ENCODE measurements around the gene CMIP. TPM values are rescaled to one million over a fixed set of nuclear protein-coding genes. Genes with fewer than 3 reads are reported as not detected.

CMIP gene
- total and polyA plus RNA-seq, 10 of the 15 experiments (the other 5 are each of a cell fraction or from before 2014, with no cell fraction given): 1.2 to 43.2 (median 4.4) TPM

- TF ChIP-seq KLF5 (IDR thresholded peaks at IDR 0.05; ENCODE audit: partially characterized antibody): no peak
- no peak for TF ChIP-seq NFYA (IDR thresholded peaks at IDR 0.05; ENCODE audit: borderline replicate concordance, low read depth, low read length)
Measured at GRCh38 chr16:81405702-81406113, 38.9 kb upstream of the CMIP start (continued).

DNA sequence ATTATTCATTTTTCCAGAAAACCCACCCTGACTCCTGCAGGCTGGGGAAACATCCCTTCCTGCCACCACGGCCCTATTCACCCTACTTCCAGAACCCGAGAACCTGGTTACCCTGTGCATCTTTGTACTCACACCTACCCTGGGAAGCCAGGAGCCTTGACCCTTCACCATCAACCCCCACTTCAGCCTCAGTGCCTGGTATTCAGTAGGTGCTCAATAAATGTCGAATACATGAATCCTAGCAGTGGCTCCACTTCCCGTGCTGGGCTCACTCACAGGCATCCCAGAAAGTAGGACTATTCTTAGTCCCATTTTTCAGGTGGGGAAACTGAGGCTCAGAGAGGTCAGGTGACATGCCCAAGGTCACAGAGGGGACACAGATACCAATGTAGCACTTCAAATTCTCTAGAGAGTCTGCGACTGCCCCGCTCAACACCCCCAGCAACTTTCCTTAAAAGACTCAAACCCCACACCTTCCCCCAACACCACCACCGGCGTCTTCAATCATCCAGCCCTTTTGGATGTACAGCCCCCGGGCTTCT lies 36.1 kb upstream of the CMIP start:
- BruUV-seq (replicated peaks): no TSS peak
- H3K79me2 ChIP-seq (ENCODE audit: control insufficient read depth, insufficient read depth, low read length): no peaks in the 10 kb centered on the region
- ChIA-PET CTCF (no interaction called here), SMC1A (ENCODE audit: uncharacterized antibody, unreplicated experiment) (no interaction called here), RAD21 (ENCODE audit: unreplicated experiment) (interaction anchor here (0.8 kb wide), 1 partner anchor 8 kb away, joined by 3 read pairs; no protein-coding TSS in a partner anchor), POLR2A (no interaction called here)
- 57% methylated on average over 9 of the region's 9 CpGs for WGBS (ENCODE audit: insufficient coverage, insufficient replicate concordance, low lambda C conversion rate, missing lambda C conversion rate)
- no peak overlapping the region for H2AFZ ChIP-seq (ENCODE audit: control insufficient read depth, low read depth, low read length)
- in situ Hi-C loops (cut with MboI) (loop anchor here (10.0 kb wide), 1 partner anchor 316 kb away; no protein-coding TSS in a partner anchor), intact Hi-C loops (cut with micrococcal nuclease; ENCODE audit: unreplicated experiment) (no loop called here)
- H3K4me1 ChIP-seq (ENCODE audit: control insufficient read depth, insufficient read depth, low read length): no peaks in the 10 kb centered on the region
- FAIRE-seq (no peak), ATAC-seq (no peak), DNase-seq (ENCODE audit: low read depth, low spot score) (no peak)
- H3K4me3 ChIP-seq: no peak overlapping the region
- H3K27ac ChIP-seq (ENCODE audit: control insufficient read depth, insufficient read depth): no peak overlapping the region
- no peaks in the 10 kb centered on the region for H3K9me3 ChIP-seq (replicated peaks; ENCODE audit: control insufficient read depth, insufficient read depth, low read length)
- H4K20me1 ChIP-seq (ENCODE audit: control insufficient read depth, insufficient read depth): no peaks in the 10 kb centered on the region
- no peaks in the 10 kb centered on the region for H3K36me3 ChIP-seq (ENCODE audit: control insufficient read depth in 2 of 2, insufficient read depth in 2 of 2, low read length in 1 of 2)
- H3K9ac ChIP-seq (ENCODE audit: control insufficient read depth, insufficient read depth, low read length): no peak overlapping the region
- no peaks in the 10 kb centered on the region; a peak in 2 of 4 replicates for H3K27me3 ChIP-seq (replicated peaks in 1 of 2; ENCODE audit: control insufficient read depth in 2 of 2, insufficient read depth in 2 of 2, low read length in 1 of 2)
- H3K4me2 ChIP-seq (ENCODE audit: control insufficient read depth, insufficient read depth): no peak overlapping the region
- TF ChIP-seq YBX1 (IDR thresholded peaks at IDR 0.05) (no peak), RFX5 (IDR thresholded peaks at IDR 0.05; ENCODE audit: low read depth, low read length) (no peak), RCOR1 (conservative IDR thresholded peaks at IDR 0.05; ENCODE audit: low read depth, low read length) (no peak), TBL1XR1 (IDR thresholded peaks at IDR 0.05; ENCODE audit: low read depth, low read length) (no peak), CTCF (IDR thresholded peaks at IDR 0.05 in 2 of 3, conservative IDR thresholded peaks at IDR 0.05 in 1 of 3; ENCODE audit: control insufficient read depth in 2 of 3, extremely low read depth in 1 of 3, insufficient read depth in 1 of 3, low read depth in 3 of 3, low read length in 3 of 3) (no peak), CEBPB (IDR thresholded peaks at IDR 0.05; ENCODE audit: borderline replicate concordance in 1 of 2, low read depth in 2 of 2, low read length in 2 of 2) (no peak), NR2F1 (conservative IDR thresholded peaks at IDR 0.05) (no peak), KAT2A (conservative IDR thresholded peaks at IDR 0.05; ENCODE audit: control insufficient read depth, low read depth, low read length) (no peak), ATF7 (IDR thresholded peaks at IDR 0.05; ENCODE audit: low read depth) (no peak), MXI1 (IDR thresholded peaks at IDR 0.05; ENCODE audit: low read depth, low read length) (no peak), HDAC2 (IDR thresholded peaks at IDR 0.05) (no peak), TAF1 (IDR thresholded peaks at IDR 0.05; ENCODE audit: borderline replicate concordance, low read depth, low read length) (no peak), SPI1 (IDR thresholded peaks at IDR 0.05; ENCODE audit: borderline replicate concordance, insufficient read depth, low read depth, low read length) (no peak), WRNIP1 (IDR thresholded peaks at IDR 0.05; ENCODE audit: borderline replicate concordance, low read depth, low read length) (no peak), NRF1 (conservative IDR thresholded peaks at IDR 0.05; ENCODE audit: low read depth, low read length) (no peak), ATF2 (IDR thresholded peaks at IDR 0.05; ENCODE audit: low read length) (no peak)
- TF ChIP-seq, protein P1, sequence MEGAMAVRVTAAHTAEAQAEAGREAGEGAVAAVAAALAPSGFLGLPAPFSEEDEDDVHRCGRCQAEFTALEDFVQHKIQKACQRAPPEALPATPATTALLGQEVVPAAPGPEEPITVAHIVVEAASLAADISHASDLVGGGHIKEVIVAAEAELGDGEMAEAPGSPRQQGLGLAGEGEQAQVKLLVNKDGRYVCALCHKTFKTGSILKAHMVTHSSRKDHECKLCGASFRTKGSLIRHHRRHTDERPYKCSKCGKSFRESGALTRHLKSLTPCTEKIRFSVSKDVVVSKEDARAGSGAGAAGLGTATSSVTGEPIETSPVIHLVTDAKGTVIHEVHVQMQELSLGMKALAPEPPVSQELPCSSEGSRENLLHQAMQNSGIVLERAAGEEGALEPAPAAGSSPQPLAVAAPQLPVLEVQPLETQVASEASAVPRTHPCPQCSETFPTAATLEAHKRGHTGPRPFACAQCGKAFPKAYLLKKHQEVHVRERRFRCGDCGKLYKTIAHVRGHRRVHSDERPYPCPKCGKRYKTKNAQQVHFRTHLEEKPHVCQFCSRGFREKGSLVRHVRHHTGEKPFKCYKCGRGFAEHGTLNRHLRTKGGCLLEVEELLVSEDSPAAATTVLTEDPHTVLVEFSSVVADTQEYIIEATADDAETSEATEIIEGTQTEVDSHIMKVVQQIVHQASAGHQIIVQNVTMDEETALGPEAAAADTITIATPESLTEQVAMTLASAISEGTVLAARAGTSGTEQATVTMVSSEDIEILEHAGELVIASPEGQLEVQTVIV (IDR thresholded peaks at IDR 0.05; ENCODE audit: borderline replicate concordance, partially characterized antibody): no peak

Measured in GM12878 (cell line).